HG03066 (cell line): ENCODE results near the gene PARN.
"Not testable (repeated sequence)": the region's sequence is repeated elsewhere in the genome, so short reads cannot be mapped to it uniquely, and the experiment has no call there.

Experiments
- ATAC-seq: cut with Tn5 transposase; IDR thresholded peaks from one replicate; pipeline ENCODE4 v1.9.1; 2021; ENCODE audit warnings: low read depth; ENCODE audit not compliant: unreplicated experiment

The PARN gene

GRCh38 chr16:14409563-14409962 lies 220.5 kb downstream of the PARN start:
- ATAC-seq: no peak

- no peak for ATAC-seq
Observed at GRCh38 chr16:14407786-14408399, 222.2 kb downstream of the PARN start.

- ATAC-seq: peak; percentile 92
Observed at GRCh38 chr16:14405611-14406537, 224.2 kb downstream of the PARN start.

- not testable (repeated sequence) for ATAC-seq
Observed at GRCh38 chr16:14403001-14403389, 227.1 kb downstream of the PARN start.

- ATAC-seq: not testable (repeated sequence)
Observed at GRCh38 chr16:14402114-14403000, 227.7 kb downstream of the PARN start.

GRCh38 chr16:14401711-14402061 lies 228.4 kb downstream of the PARN start:
- not testable (repeated sequence) for ATAC-seq

- not testable (repeated sequence) for ATAC-seq
Observed at GRCh38 chr16:14400978-14401710, 228.9 kb downstream of the PARN start.

GRCh38 chr16:14400285-14400977 lies 229.6 kb downstream of the PARN start:
- ATAC-seq: no peak

- ATAC-seq: no peak
Observed at GRCh38 chr16:14399378-14400284, 230.4 kb downstream of the PARN start.

GRCh38 chr16:14398014-14398717 lies 231.9 kb downstream of the PARN start:
- ATAC-seq: no peak

- ATAC-seq: not testable (repeated sequence)
Observed at GRCh38 chr16:14395710-14396304, 234.3 kb downstream of the PARN start.

GRCh38 chr16:14394834-14395233 lies 235.2 kb downstream of the PARN start:
- no peak for ATAC-seq

- ATAC-seq: no peak
Observed at GRCh38 chr16:14392960-14393359, 237.1 kb downstream of the PARN start.

GRCh38 chr16:14389359-14389758 lies 240.7 kb downstream of the PARN start:
- ATAC-seq: no peak

- no peak for ATAC-seq
Observed at GRCh38 chr16:14388243-14388642, 241.8 kb downstream of the PARN start.

- no peak for ATAC-seq
Observed at GRCh38 chr16:14386115-14386514, 243.9 kb downstream of the PARN start.
